GM12872 (cell line): ENCODE data around the gene ZNF747.

Experiments used
- TF ChIP-seq, protein P1 (sequence below): IDR thresholded peaks from 3 replicates; pipeline ENCODE4 v1.5.1; 2011; ENCODE audit warnings: low read depth, mild to moderate bottlenecking, low read length, moderate library complexity; ENCODE audit not compliant: insufficient read depth

Gene ZNF747

DNA sequence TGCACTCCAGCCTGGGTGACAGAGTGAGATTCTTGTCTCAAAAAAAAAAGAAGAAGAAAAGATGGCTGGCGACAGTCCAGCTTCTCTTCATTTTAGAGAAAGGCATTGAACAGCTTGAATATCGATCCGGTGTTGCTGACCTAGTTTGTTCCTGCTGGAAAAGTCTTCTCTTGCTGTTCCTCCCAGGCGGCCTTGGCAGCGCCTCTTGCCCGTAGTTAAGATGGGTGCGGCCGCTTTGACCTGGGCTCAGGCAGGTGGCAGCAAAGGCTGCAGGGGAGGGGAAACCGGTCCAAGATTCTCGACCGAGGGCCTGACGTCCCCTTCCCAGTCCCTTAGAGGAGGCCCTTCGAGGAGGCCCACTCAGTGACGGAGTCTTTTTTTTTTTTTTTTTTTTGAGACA is 27.4 kb upstream of the ZNF747 start:
- TF ChIP-seq, protein P1, sequence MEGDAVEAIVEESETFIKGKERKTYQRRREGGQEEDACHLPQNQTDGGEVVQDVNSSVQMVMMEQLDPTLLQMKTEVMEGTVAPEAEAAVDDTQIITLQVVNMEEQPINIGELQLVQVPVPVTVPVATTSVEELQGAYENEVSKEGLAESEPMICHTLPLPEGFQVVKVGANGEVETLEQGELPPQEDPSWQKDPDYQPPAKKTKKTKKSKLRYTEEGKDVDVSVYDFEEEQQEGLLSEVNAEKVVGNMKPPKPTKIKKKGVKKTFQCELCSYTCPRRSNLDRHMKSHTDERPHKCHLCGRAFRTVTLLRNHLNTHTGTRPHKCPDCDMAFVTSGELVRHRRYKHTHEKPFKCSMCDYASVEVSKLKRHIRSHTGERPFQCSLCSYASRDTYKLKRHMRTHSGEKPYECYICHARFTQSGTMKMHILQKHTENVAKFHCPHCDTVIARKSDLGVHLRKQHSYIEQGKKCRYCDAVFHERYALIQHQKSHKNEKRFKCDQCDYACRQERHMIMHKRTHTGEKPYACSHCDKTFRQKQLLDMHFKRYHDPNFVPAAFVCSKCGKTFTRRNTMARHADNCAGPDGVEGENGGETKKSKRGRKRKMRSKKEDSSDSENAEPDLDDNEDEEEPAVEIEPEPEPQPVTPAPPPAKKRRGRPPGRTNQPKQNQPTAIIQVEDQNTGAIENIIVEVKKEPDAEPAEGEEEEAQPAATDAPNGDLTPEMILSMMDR = no peak

DNA sequence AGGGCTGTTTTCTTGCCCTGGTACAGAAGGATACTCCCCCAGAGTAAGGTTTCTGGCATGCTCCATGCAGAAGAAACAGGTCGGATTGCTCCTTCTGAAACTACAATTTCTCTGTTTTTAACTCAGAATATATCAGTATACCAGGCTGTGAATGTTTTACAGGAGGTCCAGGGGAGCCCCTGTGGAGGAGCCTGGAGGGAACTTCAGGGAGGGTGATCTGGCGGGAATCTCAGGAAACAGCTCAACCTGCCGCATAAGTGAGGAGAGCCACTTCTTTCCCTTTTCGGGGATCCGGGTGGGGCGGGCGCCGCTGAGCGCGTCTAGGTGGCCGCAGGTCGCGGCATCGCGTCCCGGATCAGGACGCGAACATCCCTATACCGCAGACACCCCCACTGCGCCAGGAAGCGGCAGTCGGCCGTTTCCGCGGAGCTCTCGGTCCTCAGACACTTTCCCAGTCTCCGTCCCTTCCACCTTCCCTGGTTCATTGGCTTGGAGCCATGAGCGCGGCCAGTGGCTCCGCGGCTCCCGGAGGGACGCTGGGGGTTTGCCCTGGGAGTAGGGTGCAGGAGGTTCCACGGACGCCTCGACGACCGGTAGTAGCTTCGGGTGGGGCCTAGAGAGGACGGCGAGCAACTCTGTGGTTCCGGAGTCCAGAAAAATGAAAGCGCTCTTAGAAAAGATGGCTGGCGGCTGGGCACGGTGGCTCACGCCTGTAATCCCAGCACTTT is 26.6 kb upstream of the ZNF747 start:
- TF ChIP-seq, protein P1 = no peak

DNA sequence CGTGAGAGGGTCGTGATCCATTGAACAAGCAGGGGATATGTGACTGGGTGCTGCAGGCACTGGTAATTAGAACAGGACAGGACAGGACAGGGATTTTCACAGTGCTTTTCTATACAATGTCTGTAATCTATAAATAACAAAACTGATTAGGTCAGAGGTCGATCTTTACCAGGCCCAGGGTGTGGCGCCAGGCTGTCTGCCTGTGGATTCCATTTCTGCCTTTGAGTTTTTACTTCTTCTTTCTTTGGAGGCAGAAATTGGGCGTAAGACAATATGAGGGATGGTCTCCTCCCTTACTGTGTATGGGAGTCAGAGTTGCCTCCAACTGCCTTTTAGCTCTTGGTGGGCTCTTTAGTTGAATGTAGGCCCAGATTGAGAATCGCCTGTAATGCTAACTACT is 25.0 kb upstream of the ZNF747 start:
- TF ChIP-seq, protein P1 = no peak

DNA sequence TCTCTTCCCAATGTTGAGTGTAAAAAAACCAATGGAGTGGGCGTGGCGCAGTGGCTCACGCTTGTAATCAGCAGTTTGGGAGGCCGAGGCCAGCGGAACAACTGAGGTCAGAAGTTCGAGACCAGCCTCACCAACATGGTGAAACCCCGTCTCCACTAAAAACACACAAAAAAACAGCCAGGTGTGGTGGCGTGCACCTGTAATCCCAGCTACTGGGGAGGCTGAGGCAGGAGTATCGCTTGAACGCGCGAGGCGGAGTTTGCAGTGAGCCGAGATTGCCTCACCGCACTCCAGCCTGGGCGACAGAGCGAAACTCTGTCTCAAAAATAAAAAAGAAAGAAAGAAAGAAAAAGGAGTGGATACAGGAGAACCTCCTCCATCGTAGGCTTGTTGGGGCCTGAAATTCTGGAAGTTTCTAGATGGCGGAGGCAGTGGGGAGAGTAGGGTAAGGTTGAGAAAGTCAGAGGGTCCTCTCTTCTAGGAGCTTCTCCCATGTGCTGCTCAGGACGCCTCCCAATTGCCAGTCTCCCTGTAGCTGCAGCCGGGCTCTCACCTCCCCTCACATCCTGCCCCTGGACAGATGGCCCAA is 24.2 kb upstream of the ZNF747 start:
- TF ChIP-seq, protein P1 = no peak

DNA sequence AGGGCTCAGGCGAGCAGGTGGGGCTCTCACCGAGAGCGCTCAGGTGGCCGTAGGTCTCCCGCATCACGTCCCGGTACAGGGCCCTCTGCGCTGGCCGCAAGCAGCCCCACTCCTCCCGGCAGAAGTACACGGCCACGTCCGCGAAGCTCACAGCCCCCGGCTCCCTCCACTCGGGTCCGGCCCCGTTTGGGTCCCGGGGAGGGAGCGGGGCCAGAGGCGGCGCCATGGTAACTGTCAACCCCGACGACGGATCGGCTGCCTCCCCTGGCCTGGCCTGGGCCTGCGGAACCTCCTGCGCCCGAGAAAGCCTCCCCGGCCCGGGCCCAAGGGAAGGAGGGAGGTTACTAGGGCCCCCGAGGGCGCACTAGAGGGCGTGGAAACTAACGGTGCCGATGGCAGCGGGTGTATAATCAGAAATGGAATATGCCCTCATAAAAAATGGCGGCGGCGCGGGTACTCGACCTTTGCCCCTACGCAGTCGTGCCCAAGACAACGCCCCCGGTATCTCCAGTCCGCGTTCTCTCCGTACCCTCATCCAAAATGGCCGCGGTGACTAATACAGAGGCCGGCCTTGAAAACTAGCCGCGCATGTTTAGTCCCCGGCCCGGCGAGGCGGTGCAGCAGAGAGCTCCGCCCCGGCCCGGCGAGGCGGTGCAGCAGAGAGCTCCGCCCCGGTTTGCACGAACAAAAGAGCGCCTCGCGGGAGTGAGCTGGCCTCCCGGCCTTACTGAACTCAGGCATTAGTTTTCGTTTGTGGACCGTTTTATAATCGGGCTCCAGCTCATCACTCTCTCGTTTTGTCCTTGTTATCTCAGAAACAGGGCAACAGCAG is 23.5 kb upstream of the ZNF747 start, which contains the start of gene ZNF764:
ZNF764 (minus strand) TSS at position 418 of the 832 bp plus-strand sequence; CDS start at position 226, 192 bp downstream.
- TF ChIP-seq, protein P1 = 0 out of 3 replicates have a peak, but pooled peaks have one; percentile 7

DNA sequence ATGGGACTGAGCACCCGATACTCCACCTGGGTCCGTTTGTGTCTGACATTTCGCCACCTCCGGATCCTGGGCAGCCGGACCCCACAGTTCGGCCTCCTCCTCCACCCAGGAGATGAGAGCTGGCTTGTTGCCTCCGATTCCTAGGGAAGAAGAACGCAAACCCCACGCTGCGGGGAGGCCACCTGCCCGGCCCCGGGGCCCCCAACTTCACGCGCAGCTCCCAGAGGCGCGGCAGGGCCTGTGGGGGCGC is 23.0 kb upstream of the ZNF747 start:
- TF ChIP-seq, protein P1 = no peak

DNA sequence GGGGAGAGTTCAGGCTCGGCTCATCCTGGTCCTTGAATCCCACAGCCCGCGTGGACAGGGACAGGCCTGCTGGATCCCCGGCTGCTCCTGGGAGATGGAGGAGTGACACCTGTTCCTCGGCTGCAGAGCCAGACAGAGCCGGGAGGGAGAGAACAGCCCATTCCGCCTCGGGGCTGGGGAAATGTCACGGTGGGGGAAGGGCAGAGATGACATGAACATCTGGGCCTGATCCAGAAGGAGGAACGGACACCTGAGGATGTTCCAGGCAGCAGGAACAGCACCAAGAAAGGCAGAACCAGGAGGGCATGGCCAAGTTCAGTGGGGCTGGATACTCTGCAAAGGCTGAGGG is 21.4 kb upstream of the ZNF747 start:
- TF ChIP-seq, protein P1 = no peak
